Hepatic stellate cell (primary cell): ENCODE data around the gene UBE2O.

Source experiments
- DNase-seq: peaks from one replicate; pipeline ENCODE4 v3.0.0; 2011; ENCODE audit warnings: low spot score

Gene UBE2O

DNA sequence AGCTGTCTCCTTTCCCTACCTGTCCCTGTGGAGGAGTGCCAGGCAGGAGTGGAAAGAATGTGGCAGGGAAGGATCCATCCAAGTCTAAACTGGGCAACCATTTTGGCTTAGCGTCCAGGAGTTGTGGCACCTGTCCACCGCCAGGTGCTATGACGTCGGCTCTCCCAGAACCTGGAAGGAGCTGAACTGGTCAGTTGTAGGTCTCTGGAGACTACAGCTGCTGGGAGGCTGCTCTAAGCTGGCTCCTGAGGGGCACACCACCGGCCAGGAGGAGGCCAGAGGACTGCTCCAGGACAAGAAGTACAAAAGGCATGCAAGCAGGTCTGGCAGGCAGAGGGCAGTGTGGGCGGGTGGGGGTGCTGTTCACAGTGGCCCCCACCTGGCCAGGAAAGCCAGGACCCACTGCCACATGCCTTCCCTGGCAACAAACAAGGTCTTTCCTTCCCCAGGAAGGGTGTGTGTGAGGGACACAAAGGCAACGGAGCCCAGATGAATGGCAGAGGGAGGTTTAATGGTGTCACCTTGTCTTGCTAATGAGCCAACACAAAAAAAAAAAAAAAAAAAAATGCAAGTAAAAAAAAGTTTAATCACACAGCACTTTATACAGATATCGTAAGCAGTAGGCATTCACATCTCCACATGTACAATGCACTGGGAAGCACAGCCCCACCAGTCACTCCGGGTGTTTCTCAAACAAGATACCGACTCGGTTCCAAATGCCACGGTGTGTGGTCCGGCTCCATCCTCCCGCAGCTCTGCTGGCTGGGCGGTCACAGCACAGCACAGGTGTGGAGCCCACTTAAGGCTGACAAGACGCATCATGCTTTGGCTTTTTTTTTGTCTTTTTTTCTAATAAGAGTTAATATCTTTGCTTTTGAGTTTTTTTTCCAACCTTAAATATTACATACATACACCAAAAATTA is 63.7 kb downstream of the UBE2O start:
- no peak for DNase-seq

DNA sequence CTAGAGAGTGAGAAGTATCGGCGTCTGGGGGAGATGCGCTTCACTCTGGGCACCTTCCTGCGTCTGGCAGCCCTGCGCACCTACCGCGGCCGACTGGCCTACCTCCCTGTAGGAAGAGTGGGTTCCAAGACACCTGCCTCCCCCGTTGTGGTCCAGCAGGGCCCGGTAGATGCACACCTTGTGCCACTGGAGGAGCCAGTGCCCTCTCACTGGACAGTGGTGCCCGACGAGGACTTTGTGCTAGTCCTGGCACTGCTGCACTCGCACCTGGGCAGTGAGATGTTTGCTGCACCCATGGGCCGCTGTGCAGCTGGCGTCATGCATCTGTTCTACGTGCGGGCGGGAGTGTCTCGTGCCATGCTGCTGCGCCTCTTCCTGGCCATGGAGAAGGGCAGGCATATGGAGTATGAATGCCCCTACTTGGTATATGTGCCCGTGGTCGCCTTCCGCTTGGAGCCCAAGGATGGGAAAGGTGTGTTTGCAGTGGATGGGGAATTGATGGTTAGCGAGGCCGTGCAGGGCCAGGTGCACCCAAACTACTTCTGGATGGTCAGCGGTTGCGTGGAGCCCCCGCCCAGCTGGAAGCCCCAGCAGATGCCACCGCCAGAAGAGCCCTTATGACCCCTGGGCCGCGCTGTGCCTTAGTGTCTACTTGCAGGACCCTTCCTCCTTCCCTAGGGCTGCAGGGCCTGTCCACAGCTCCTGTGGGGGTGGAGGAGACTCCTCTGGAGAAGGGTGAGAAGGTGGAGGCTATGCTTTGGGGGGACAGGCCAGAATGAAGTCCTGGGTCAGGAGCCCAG is 65.8 kb downstream of the UBE2O start:
- DNase-seq: no peak

DNA sequence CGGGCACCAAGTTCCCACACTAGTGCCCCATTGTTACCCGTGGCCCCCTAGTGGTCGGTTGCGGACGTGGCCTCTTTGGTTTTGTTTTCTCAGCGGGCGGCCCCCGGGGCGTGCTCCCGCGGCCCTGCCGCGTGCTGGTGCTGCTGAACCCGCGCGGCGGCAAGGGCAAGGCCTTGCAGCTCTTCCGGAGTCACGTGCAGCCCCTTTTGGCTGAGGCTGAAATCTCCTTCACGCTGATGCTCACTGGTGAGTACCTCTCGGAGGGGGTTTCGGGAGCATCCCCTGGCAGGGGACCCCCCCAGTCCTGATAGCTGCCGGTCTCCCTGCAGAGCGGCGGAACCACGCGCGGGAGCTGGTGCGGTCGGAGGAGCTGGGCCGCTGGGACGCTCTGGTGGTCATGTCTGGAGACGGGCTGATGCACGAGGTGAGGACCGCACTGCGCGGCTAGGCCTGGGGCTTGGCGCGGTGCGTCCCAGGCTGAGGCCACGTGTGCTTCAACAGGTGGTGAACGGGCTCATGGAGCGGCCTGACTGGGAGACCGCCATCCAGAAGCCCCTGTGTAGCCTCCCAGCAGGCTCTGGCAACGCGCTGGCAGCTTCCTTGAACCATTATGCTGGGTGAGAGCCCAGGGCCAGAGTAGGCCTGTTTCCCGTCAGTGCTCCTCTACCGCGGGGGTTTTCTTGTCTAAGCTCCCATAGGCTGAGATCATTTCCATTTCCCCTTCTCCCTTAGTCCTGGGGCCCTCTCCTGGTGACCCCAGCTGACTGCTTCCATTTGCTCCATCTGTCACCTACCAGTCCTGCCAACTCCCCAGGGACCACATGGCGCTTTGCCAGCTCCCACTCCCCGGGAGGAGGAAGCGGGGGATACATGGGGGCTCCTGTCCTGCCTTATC is 66.8 kb downstream of the UBE2O start:
- peak; percentile 94 for DNase-seq

DNA sequence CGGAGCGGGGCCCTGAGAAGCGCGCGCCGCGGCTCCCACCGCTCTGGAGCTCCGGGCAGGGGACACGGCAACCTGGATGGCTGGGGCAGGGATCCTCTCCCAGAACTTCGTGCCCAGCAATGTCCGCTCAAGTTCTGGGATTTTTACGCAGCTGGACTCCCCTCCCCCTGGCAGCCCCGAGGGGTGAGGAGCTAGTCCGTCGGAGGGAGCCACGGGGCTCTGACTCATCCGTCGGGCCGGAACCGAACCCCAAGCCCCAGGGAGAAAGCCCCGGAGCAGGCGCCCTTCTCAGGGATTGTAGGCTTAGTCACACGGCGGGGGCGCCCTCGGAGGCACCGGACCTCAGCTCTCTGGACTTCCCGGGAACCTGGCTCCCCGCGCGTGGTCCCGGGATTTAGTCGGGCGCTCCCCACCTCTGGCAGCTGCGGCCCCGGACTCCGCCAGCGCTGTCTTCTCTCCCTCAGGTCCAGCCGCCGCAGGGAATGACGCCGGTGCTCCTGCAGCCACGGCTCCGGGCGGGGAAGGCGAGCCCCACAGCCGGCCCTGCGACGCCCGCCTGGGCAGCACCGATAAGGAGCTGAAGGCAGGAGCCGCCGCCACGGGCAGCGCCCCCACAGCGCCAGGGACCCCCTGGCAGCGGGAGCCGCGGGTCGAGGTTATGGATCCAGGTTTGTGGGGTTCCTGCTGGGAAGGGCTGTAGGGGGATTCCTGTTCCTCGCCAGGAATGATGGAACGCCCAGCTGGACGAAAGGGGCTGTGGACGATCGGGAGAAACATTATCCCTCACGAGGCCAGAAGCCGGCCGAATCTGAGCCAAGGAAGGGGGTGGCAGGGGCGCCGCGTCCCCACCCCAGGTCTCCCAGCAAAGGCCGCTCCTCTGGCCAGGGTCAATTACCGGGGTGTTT is 67.7 kb downstream of the UBE2O start:
- peak; percentile 76 for DNase-seq

DNA sequence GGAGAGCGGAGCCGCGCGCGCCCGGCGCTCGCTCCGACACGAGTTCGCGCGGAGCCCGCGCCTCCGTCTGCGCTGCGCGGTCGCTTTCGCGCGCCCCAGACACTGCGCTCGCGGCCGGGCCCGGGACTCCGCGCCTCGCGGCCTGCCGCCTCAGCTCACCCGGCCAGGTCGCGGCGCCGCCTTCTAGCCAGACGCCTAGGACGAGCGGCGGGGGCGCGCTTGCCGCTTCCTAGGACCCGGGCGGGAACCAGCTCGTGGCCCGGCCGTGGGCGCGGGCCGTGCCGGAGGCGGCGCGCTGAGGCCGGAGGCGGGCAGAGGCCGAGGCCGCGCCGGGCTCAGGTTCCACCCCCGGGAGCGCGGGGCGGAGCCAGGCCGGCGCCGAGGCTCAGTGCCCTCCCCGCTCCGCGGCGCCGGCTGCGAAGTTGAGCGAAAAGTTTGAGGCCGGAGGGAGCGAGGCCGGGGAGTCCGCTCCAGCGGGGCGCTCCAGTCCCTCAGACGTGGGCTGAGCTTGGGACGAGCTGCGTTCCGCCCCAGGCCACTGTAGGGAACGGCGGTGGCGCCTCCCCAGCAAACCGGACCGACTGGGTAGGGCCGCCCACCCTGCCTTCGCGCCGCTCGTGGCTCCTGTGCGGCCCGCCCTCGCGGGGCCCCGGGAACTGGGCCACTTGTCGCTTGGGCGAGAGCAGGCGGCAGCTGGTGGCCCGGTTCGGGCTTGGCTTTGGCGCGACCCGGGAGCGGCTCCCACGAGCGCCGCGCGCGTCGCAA is 68.5 kb downstream of the UBE2O start, which contains the start of gene SPHK1:
Gene SPHK1 (plus strand): TSS at position 388 of the 765 bp plus-strand sequence. CDS start 1,036 bp downstream, outside the sequence.
- DNase-seq: peak; percentile 90

DNA sequence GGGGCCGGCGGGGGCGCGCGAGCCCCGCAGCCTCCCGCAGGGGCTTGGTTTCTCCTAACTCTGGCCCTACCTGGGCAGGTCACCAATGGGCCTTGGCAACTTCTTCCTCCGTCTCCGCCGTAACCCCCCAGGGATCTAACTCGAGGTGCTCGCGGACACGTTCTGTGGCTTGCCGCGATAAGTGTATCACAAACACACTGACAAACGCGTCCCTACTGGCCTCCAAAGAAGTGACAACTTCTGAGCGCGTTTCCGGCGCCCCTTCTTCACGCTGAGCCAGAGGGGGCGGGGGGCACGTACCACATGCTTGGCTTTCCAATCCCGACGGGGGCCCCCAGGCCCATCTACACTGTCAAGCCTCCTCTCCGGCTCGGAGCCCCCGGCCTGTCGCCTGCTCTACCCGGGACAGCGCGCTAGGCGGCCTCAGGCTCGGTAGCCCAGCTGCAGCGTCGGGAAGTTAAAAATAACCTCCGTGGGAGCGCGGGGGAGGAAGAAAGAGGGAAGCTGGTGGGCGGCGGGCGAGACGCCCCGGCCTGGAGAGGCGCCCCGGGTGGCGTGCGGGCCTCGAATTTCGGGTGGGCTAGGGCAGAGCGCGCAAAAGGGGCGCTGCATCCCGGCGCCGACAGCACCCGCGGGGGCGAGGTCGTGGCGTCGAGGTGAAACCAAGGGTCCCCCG is 69.3 kb downstream of the UBE2O start:
- DNase-seq: peak; percentile 84

DNA sequence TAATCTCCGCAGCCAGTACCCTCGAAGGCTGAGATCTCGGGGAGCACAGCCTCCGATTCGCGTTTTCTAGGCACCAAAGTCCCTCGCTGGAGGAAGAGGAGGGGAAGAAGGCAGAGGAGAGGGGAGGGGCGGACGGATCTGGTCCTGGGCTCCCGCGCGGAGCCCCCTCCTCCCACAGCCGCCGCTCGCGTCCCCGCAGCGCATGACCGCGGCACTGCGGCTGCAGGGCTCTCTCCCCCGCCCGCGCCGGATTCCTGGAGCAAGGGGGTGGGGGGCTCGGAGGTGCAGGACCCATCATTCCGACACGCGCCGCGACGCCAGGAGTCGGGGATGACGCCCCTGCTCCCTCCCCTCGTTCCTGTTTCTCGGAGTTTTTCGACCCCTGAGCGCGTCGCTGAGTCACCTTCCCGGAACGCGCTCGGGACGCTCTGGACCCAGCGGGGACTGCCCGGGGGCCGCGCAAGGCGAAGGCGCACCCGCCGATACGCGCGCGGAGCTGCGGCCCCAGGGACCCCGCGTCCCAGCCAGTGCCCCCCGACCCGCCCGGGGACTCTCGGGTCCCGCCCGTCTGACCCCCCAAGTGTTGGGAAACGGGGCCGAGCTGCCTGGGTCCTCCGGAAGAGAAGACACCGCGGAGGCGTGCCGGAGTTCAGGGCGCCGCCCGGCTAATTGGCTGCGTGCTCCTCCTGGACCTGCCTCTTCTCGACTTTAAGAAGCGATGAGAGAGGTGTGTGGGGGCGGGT is 70.0 kb downstream of the UBE2O start:
- peak; percentile 86 for DNase-seq

DNA sequence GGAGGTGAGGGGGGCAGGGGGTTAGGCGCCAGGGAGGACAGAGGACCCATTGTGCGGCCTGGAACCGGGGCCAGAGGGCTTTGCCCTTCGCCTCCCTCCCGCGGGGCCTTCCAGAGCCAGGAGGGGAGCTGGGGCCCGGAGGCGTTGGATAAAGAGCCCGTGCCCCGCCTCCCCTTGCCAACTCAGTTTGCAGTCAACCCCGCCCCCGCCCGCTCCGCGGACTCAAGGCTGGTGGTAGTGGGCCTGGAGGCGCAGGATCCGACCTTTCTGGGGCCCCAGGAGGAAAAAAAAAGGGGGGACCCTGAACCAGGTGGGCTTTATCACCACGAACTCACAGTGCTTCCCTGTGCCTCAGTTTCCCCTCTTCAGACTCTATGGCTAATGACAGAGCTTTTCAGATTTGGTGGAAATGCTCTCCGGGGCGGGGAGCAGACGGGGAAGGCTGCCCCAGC is 70.6 kb downstream of the UBE2O start:
- DNase-seq: no peak

DNA sequence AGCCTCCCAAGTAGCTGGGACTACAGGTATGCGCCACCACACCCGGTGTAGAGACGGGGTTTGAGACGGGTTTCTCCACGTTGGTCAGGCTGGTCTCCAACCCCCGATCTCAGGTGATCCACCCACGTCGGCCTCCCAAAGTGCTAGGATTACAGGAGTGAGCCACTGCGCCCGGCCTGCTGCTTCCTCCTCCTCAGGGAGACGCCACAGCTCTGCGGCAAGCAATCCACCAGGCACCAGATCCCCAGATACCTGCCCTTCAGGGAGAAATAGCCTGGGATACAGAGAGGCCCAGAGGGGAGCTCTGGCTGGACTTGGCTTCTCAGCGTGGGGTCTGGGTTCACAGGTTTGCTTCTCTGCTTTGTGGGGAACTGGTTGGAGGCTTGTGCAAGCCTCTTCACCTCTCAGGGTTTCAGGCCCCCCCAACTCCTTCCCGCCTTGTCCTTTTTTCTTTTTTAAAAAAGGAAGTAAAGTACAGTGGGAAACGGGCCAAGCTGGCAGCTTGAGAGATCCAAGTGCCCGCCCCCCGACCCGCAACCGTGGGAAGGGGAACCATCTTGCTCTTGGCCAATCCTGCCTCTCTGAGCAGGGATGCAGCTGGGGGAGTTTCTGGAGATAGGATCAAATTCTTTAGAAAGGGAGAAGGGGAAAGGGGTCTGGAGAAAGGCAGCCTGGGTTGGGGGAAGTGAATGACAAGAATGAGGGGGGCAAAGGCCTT is 71.2 kb downstream of the UBE2O start:
- DNase-seq: no peak

DNA sequence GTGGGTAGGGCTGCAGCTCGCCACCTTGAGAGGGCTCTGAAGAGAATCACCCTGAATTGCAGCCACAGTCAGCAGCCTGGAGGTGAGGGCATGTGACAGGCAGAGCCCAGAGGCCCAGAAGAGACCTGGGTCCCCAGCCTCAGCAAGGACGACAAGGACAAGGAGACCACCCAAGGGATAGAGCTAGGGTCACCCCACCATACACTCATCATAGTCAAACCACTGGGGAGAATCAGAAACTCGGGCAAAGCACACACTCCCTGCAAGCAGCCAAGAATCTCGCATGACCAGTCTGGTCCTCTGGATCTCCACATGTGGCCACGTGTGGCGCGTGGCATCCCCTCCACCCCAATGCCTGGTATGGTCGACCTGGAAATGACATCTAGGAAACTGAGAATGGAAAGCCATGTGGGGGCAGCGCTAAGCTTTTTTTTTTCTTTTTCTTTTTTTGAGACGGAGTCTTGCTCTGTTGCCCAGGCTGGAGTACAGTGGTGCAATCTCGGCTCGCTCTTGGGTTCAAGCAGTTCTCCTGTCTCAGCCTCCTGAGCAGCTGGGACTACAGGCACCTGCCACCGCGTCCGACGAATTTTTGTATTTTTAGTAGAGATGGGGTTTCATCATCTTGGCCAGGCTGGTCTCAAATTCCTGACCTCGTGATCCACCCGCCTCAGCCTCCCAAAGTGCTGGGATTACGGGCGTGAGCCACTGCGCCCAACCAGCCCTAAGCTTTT is 73.1 kb downstream of the UBE2O start:
- DNase-seq: no peak

DNA sequence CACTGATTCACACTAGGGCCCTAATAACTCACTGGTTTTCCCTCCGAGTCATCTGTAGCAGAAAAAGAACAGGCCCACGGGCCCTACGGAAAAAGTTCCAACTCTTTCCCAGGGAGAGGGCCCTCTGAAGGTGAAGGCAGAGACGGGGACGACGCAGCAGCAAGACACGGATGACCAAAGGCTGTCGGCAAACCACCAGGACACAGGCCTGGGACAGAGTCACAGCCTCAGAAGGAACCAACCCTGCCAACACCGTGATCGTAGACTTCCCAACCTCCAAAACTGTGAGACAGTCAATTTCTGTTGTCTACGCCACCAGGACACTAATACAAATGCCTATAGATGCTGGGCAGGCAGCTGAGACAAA is 73.7 kb downstream of the UBE2O start:
- DNase-seq: no peak

DNA sequence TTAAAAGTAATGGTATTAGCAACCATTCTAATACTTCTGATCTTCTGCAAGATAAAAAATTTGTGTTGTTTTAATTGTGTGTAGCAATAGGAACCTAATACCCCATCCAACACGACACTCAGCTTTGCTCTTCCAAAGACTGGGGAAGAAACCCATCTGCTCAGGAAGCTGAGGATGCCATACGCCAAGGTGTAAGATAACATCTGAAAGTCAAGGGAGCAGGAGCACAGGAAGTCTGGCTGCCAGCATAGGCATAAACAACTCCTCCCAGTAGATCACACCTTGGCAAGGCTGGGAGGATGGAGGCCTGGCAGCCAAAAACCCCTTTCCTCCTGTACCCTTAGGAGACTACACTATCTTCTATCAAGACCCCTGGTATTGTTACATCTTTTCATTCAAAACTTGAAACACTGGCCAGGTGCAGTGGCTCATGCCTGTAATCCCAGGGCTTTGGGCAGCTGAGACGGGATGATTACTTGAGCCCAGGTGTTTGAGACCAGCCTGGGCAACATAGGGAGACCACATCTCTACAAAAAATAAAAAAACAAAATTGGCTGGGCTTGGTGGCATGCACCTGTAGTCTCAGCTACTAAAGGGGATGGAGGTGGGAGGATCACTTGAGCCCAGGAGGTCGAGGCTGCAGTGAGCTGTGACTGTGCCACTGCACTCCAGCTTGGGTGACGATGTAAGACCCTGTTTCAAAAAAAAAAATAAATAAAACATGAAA is 74.2 kb downstream of the UBE2O start:
- no peak for DNase-seq

DNA sequence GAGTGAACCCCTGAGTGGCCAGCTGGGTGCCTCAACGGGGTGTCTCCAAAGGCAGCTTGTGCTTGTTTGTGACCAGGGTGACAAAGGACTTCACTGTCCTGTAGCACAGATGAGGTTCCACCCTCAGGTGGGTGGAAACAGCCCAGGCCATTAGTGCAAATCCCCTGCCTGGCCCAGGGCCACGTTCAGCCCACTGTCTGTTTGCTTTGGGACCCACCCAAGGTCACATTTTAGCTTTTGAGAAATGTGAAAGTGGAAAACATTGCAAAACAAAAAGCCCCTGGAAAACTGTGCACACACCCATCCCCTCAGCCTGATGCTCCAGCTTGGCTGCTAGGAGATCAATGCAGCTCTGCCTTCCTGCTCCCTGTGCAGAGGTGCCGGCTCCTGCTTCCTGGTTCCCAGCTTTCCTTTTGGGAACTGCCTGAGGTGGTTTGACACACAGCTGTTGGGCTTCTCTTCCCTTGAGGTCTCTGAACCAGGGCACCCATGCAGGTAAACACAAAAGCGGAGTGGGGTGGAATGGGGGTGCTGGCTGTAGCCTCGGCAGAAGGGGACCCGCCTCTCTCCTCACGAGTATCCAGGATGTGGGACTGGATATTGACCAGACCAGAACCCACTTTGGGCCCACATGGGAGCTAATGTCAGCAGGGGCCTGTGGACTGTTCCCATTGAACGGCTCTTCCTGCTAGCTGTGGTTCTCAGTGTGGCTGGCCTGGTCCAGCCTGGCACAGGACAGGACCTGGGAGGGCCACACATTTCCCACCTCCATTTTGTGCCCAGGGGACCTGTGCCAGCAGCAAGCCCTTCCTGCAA is 76.4 kb downstream of the UBE2O start:
- no peak for DNase-seq

DNA sequence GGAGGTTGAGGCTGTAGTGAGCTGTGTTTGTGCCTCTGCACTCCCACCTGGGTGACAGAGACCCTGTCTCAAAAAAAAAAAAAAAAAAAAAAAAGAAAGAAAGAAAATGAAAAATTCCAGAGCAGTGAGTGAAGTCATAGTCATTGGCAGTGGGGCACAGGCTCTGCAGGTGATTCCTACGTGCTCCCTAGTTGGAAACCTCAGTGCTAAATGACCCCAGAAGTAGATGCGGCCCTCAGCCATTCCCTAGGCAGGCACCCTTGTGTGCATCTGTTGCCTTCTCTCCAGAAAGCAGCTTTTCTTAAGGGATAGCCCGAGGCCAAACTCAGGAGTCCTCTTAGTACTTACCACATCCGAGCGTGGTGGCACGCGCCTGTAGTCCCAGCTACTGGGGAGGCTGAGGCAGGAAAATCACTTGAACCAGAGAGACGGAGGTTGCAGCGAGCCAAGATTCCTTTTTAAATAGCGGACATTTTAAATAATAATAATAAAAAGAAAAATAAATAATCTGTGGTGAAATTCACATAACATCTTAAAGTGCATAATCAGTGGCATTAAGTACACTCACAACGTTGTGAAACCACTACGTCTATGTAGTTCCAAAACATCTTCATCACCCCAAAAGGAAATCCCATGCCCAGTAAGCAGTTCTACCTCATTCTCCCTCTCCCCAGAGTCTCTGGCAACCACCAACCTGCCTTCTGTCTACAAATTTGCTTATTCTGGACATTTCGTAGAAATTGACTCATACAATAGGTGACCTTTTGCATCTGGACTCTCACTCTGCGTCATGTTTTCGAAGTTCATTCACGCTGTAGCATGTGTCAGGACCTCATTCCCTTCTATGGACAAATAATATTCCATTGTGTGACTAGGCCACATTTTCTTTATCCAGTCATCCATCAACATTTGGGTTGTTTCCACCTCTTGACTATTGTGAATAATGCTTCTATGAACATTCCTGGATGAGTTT is 81.0 kb downstream of the UBE2O start:
- peak; percentile 74 for DNase-seq
